K562 (cell line): ENCODE data around the gene OR52E6. TPM values are rescaled to one million over a fixed set of nuclear protein-coding genes. Genes with fewer than 3 reads are reported as not detected.

Experiments
- ATAC-seq: fragments of 200-7000 bp; cut with Tn5 transposase; 3 replicates; pipeline ENCODE4 v1.9.1; 2020; ENCODE audit warnings: moderate library complexity
- BruUV-seq: library from RNA; stranded (reverse); fragments of 400-500 nt; replicated peaks from 2 replicates; lab custom pipeline; 2021; lab: Mats Ljungman, UMichigan
- CTCF ChIA-PET: fragments of 300-600 bp; formaldehyde crosslinking; extraction: SDS; loops from one replicate; lab custom pipeline; 2021; ENCODE audit warnings: low intra/inter-chr PET ratio; lab: Yijun Ruan, JAX
- POLR2A ChIA-PET: fragments of 300-600, 350-650 bp; sonication (Branson Sonifier 250); formaldehyde crosslinking; extraction: SDS; loops from one replicate; lab custom pipeline; 2021; ENCODE audit warnings: antibody characterized with exemption, inconsistent platforms; lab: Yijun Ruan, JAX
- DNase-seq, 4 experiments: peaks; one replicate each; pipeline versions ENCODE4 v3.0.0 to v3.0.0-alpha.2; 2011 to 2018; ENCODE audit warnings: low spot score in 3 of 4, mixed read lengths in 3 of 4; ENCODE audit errors: extremely low read depth in 1 of 4
- FAIRE-seq: peaks from 2 replicates; lab custom pipeline; 2011; peaks lifted over from hg19 to GRCh38; lab: Jason Lieb, UNC
- H2AFZ ChIP-seq: 2 replicates; pipeline ENCODE4 v1.6.0; 2011; ENCODE audit warnings: low read depth, low read length, control low read depth, inconsistent platforms
- H3K27ac ChIP-seq: fragments of 200-600 bp; 3 replicates; pipeline ENCODE4 v1.8.0; 2011; ENCODE audit warnings: low read depth, mild to moderate bottlenecking, control low read depth, inconsistent platforms, low read length, moderate library complexity, mixed read lengths; ENCODE audit errors: extremely low read depth
- H3K27me3 ChIP-seq, 2 experiments: fragments of 300-600 bp in 1 of 2; 2 replicates in 1 of 2; 3 replicates in 1 of 2; pipeline versions ENCODE4 v1.6.0 to v1.8.0; 2011; ENCODE audit warnings: inconsistent platforms in 2 of 2, low read length in 2 of 2, mild to moderate bottlenecking in 1 of 2, mixed read lengths in 1 of 2, moderate library complexity in 1 of 2; ENCODE audit not compliant: control insufficient read depth in 2 of 2, insufficient read depth in 2 of 2
- H3K36me3 ChIP-seq: fragments of 300-600 bp; 3 replicates; pipeline ENCODE4 v1.8.0; 2011; ENCODE audit warnings: mild to moderate bottlenecking, low read length, inconsistent platforms; ENCODE audit not compliant: control insufficient read depth, insufficient read depth
- H3K4me1 ChIP-seq, 2 experiments: fragments of 200-600 bp in 1 of 2; replicated peaks in 1 of 2; 2 replicates in 1 of 2; 3 replicates in 1 of 2; pipeline versions ENCODE4 v1.5.1 to v1.8.0; 2011; ENCODE audit warnings: inconsistent platforms in 2 of 2, low read length in 2 of 2, mild to moderate bottlenecking in 1 of 2, mixed read lengths in 1 of 2, moderate library complexity in 1 of 2; ENCODE audit not compliant: control insufficient read depth in 2 of 2, insufficient read depth in 2 of 2
- H3K4me2 ChIP-seq: 2 replicates; pipeline ENCODE4 v1.6.1; 2011; ENCODE audit warnings: low read length, control low read depth, inconsistent platforms, mixed read lengths; ENCODE audit not compliant: insufficient read depth
- H3K4me3 ChIP-seq: fragments of 200-600 bp; sonication (generic), shearing (Covaris generic); 2 replicates; pipeline ENCODE4 v1.5.1; 2016; ENCODE audit warnings: control low read depth, inconsistent platforms
- H3K79me2 ChIP-seq: fragments of 200-600 bp; 3 replicates; pipeline ENCODE4 v1.8.0; 2011; ENCODE audit warnings: low read length, inconsistent platforms; ENCODE audit not compliant: control insufficient read depth, insufficient read depth
- H3K9ac ChIP-seq, 2 experiments: 2 replicates each; pipeline versions ENCODE4 v1.6.0 to v1.6.1; 2011; ENCODE audit warnings: low read depth in 2 of 2, low read length in 2 of 2, control low read depth in 1 of 2, inconsistent platforms in 1 of 2, mild to moderate bottlenecking in 1 of 2, mixed read lengths in 1 of 2; ENCODE audit not compliant: insufficient read depth in 1 of 2
- H3K9me1 ChIP-seq: one replicate; pipeline ENCODE4 v1.6.0; 2011; ENCODE audit warnings: inconsistent platforms, mild to moderate bottlenecking, low read length, moderate library complexity; ENCODE audit not compliant: control insufficient read depth, insufficient read depth
- H3K9me3 ChIP-seq: replicated peaks from 2 replicates; pipeline ENCODE4 v1.5.1; 2011; ENCODE audit warnings: low read depth, low read length, inconsistent platforms; ENCODE audit not compliant: control insufficient read depth, insufficient read depth
- H4K20me1 ChIP-seq: replicated peaks from 2 replicates; pipeline ENCODE4 v1.6.1; 2011; ENCODE audit warnings: low read length, inconsistent platforms, mixed read lengths; ENCODE audit not compliant: control insufficient read depth, insufficient read depth
- E2F3 ChIP-seq: fragments of 250-450 bp; sonication (Bioruptor Pico); IDR thresholded peaks from 2 replicates; pipeline ENCODE4 v1.4.0; 2020; ENCODE audit warnings: mild to moderate bottlenecking
- HBP1 ChIP-seq: fragments of 450-650 bp; formaldehyde crosslinking; IDR thresholded peaks from 2 replicates; pipeline ENCODE4 v1.4.0; 2022; ENCODE audit warnings: missing genetic modification characterization
- KLF1 ChIP-seq: fragments of 450-650 bp; IDR thresholded peaks from 2 replicates; pipeline ENCODE4 v1.6.1; 2016; ENCODE audit warnings: missing genetic modification characterization, missing compliant biosample characterization
- MTF1 ChIP-seq: fragments of 250-450 bp; sonication (Bioruptor Pico); IDR thresholded peaks from 2 replicates; pipeline ENCODE4 v1.9.0; 2021; ENCODE audit warnings: moderate library complexity, mild to moderate bottlenecking, inconsistent platforms, borderline replicate concordance
- MXD1 ChIP-seq: fragments of 250-450 bp; sonication (Bioruptor Pico); IDR thresholded peaks from 2 replicates; pipeline ENCODE4 v1.8.0; 2021; ENCODE audit warnings: borderline replicate concordance, mild to moderate bottlenecking, moderate library complexity; ENCODE audit not compliant: poor library complexity, severe bottlenecking
- REST ChIP-seq, 2 experiments: fragments of 450-650 bp; formaldehyde crosslinking in 1 of 2; IDR thresholded peaks; 2 replicates each; pipeline versions ENCODE4 v1.4.0 to v1.6.1; 2014 to 2020; ENCODE audit warnings: mild to moderate bottlenecking in 2 of 2, borderline replicate concordance in 1 of 2, low read depth in 1 of 2
- SMC3 ChIP-seq: conservative IDR thresholded peaks from 2 replicates; pipeline ENCODE4 v1.6.1; 2011; ENCODE audit warnings: low read depth, low read length, improper control_type of control experiment; ENCODE audit not compliant: insufficient read depth
- SP1 ChIP-seq: sonication (generic); formaldehyde crosslinking; IDR thresholded peaks from 2 replicates; pipeline ENCODE4 v1.8.1; 2022; ENCODE audit warnings: mild to moderate bottlenecking, missing genetic modification reagents
- XRCC3 ChIP-seq: fragments of 450-650 bp; IDR thresholded peaks from 2 replicates; pipeline ENCODE4 v1.6.1; 2017; ENCODE audit warnings: mild to moderate bottlenecking, moderate library complexity
- WGBS: fragments of 100-300 bp; shearing (Covaris generic); methylation state at CpG from one replicate; pipeline ENCODE4 v1.1.6; 2016; ENCODE audit warnings: low coverage, mixed read lengths; ENCODE audit not compliant: insufficient coverage; ENCODE audit errors: missing lambda C conversion rate; 5-methylcytosine and 5-hydroxymethylcytosine counted together
- in situ Hi-C: fragments of 300-500 bp; cut with MboI; formaldehyde crosslinking; loops from 4 replicates; pipeline ENCODE4 v1.15.0; 2018; ENCODE audit warnings: inconsistent platforms, mixed read lengths
- intact Hi-C: fragments of 100-400 bp; cut with micrococcal nuclease; formaldehyde crosslinking; loops from 2 replicates; pipeline ENCODE4 v1.14.2; 2022
- polyA plus RNA-seq, 8 experiments: library from polyadenylated mRNA; depleted of rRNA in 4 of 8; stranded (reverse) in 5 of 8; unstranded in 3 of 8; fragments of >200 nt; fragmentation: Nextera tagmentation in 2 of 8; fragmentation: Illumina TruSeq in 1 of 8; extraction: Ambion mirVana in 2 of 8; extraction: Trizol in 1 of 8; gene quantifications; 2 replicates each; pipeline versions ENCODE4 v1.2.1 to v1.2.3, GENCODE V29; 2011 to 2014; ENCODE audit warnings: inconsistent platforms in 1 of 8, missing spikeins in 1 of 8
- total RNA-seq, 7 experiments: library from RNA; depleted of rRNA in 6 of 7; stranded (reverse); fragments of >200 nt in 6 of 7; fragmentation: Illumina TruSeq in 2 of 7; extraction: Trizol in 2 of 7; gene quantifications; 2 replicates each; pipeline versions ENCODE4 v1.2.1 to v1.2.3, GENCODE V29; 2011 to 2021; ENCODE audit warnings: low replicate concordance in 1 of 7

The OR52E6 gene
- total and polyA plus RNA-seq, 9 of the 15 experiments (the other 6 are each of a cell fraction or from before 2014, with no cell fraction given), result not detected

DNA sequence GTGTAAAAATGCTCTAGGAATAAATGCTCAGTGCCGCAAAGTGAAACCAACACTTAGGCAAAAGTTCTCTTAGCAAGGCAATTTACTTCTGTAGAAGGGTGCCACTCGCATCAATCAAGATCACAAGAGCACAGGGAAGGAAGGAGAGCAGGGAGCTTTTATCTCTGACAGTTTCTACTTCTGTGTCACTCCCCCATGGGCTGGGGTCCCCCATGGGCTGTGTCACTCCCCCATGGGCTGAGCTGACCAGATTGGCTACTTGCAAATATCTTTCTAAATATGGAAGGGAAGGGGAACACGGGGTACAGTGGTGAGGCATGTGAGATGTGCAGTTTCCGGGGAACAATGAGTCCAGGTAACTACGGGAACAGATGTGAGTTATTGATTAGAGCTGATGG lies 32.6 kb downstream of the OR52E6 start (continued):
- TF ChIP-seq XRCC3, result no peak
- no peak for TF ChIP-seq HBP1
- no peak for TF ChIP-seq MXD1 (CRISPR knock-in tag)
- TF ChIP-seq MTF1, result no peak

- Histone ChIP-seq H3K4me2 (no peak within 1 kb of the TSS; the same call in 1 of the 2 replicates), H4K20me1 (no peaks in the 10 kb centered on the region), H3K9me1 (no peaks in the 10 kb centered on the region), H3K27ac (peak within 1 kb of the TSS; percentile 73; the same call in 1 of the 3 replicates), H3K36me3 (no peaks in the 10 kb centered on the region), H3K9me3 (peaks cover 21% of the 10 kb centered on the region), H3K4me3 (no peak within 1 kb of the TSS), H3K4me1 (peaks cover 0 to 6% of the 10 kb centered on the region in 2 experiments; a peak in 2 of 5 replicates), H2AFZ (peak within 1 kb of the TSS; percentile 74; the same call in 1 of the 2 replicates), H3K9ac (no peak within 1 kb of the TSS), H3K27me3 (no peaks in the 10 kb centered on the region), H3K79me2 (no peaks in the 10 kb centered on the region)
- peak; percentile 70 for ATAC-seq
- DNase-seq, result peak; percentile 17 to 60 (median 26)
- ChIA-PET CTCF (interaction anchor here (0.7 kb wide), 1 partner anchor 333 kb away, joined by 3 read pairs; no protein-coding TSS in a partner anchor), POLR2A (no interaction called here)
- in situ Hi-C loops, result no loop called here
- intact Hi-C loops, result loop anchor here (1.0 kb wide), 2 partner anchors 124 to 208 kb away; no protein-coding TSS in a partner anchor
- no TSS peak for BruUV-seq
- peak; percentile 23 for FAIRE-seq
- 81% methylated on average over 23 of the region's 24 CpGs for WGBS
- TF ChIP-seq KLF1 (tag), result no peak
- TF ChIP-seq SMC3, result peak; percentile 45; the same call in 1 of the 2 replicates
- TF ChIP-seq SP1 (CRISPR knock-in tag), result peak; percentile 23; the same call in 1 of the 2 replicates
- TF ChIP-seq E2F3, result no peak
- peak; percentile 49; the same call in 1 of the 2 replicates for TF ChIP-seq REST (IDR thresholded peaks at IDR 0.05; ENCODE audit: borderline replicate concordance)
- no peak for TF ChIP-seq REST (CRISPR knock-in tag; IDR thresholded peaks at IDR 0.05; ENCODE audit: low read depth)
These were observed 33.1 kb downstream of the OR52E6 start, which contains the start of gene OR52N2 for GRCh38 chr11:5808500-5809121. Gene OR52N2, plus strand, starts transcription at chr11:5808924. Its CDS starts 11,412 bp downstream, at chr11:5820336.
